GM23338 (cell line): Measurements from ENCODE around the gene SLK. TPM values are rescaled to one million over a fixed set of nuclear protein-coding genes. Genes with fewer than 3 reads are reported as not detected.

ENCODE experiments used
- ATAC-seq: fragments of 200-7000 bp; cut with Tn5 transposase; 3 replicates; pipeline ENCODE4 v1.9.1; 2020
- DNase-seq: peaks from one replicate; pipeline ENCODE4 v3.0.0-alpha.2; 2015; ENCODE audit warnings: low spot score
- H2AFZ ChIP-seq: fragments of 200-600 bp; sonication (generic); 2 replicates; pipeline ENCODE4 v1.8.0; 2016; ENCODE audit warnings: antibody characterized with exemption, mild to moderate bottlenecking, moderate library complexity
- H3F3A ChIP-seq: fragments of 200-600 bp; sonication (generic); replicated peaks from 2 replicates; pipeline ENCODE4 v1.8.0; 2017; ENCODE audit warnings: antibody characterized with exemption, mixed run types, low read depth
- H3K27ac ChIP-seq: fragments of 200-600 bp; sonication (generic); 2 replicates; pipeline ENCODE4 v1.6.1; 2016; ENCODE audit warnings: low read depth
- H3K27me3 ChIP-seq: fragments of 200-600 bp; sonication (generic); 2 replicates; pipeline ENCODE4 v1.8.0; 2016; ENCODE audit warnings: mild to moderate bottlenecking, mixed run types, moderate library complexity; ENCODE audit not compliant: insufficient read depth
- H3K36me3 ChIP-seq: fragments of 200-600 bp; sonication (generic); 2 replicates; pipeline ENCODE4 v1.8.0; 2016; ENCODE audit warnings: mild to moderate bottlenecking; ENCODE audit not compliant: insufficient read depth
- H3K4me1 ChIP-seq: fragments of 200-600 bp; sonication (generic); 2 replicates; pipeline ENCODE4 v1.8.0; 2016; ENCODE audit warnings: mild to moderate bottlenecking, moderate library complexity; ENCODE audit not compliant: insufficient read depth
- H3K4me2 ChIP-seq: fragments of 200-600 bp; sonication (generic); 2 replicates; pipeline ENCODE4 v1.7.1; 2017; ENCODE audit warnings: mixed run types
- H3K4me3 ChIP-seq: fragments of 200-600 bp; sonication (generic); 2 replicates; pipeline ENCODE4 v1.6.1; 2016; ENCODE audit warnings: mixed run types
- H3K79me2 ChIP-seq: fragments of 200-600 bp; sonication (generic); replicated peaks from 2 replicates; pipeline ENCODE4 v1.8.0; 2017; ENCODE audit warnings: mild to moderate bottlenecking; ENCODE audit not compliant: insufficient read depth
- H3K9me2 ChIP-seq: fragments of 200-600 bp; sonication (generic); 2 replicates; pipeline ENCODE4 v1.8.0; 2017; ENCODE audit not compliant: insufficient read depth
- H4K20me1 ChIP-seq: fragments of 200-600 bp; sonication (generic); replicated peaks from 2 replicates; pipeline ENCODE4 v1.8.0; 2017; ENCODE audit warnings: mild to moderate bottlenecking; ENCODE audit not compliant: insufficient read depth
- H3K27ac Mint-ChIP-seq: 2 replicates; pipeline ENCODE4 v1.8.0; 2020; ENCODE audit warnings: inconsistent platforms, mild to moderate bottlenecking, moderate library complexity, mixed read lengths
- H3K27me3 Mint-ChIP-seq: 3 replicates; pipeline ENCODE4 v1.8.0; 2022; ENCODE audit warnings: low read depth, mild to moderate bottlenecking, moderate library complexity, mixed read lengths, inconsistent platforms; ENCODE audit not compliant: insufficient read depth, poor library complexity
- H3K36me3 Mint-ChIP-seq: 3 replicates; pipeline ENCODE4 v1.8.0; 2021; ENCODE audit warnings: low read depth, mild to moderate bottlenecking, inconsistent platforms, moderate library complexity, mixed read lengths
- H3K4me1 Mint-ChIP-seq: 3 replicates; pipeline ENCODE4 v1.8.0; 2020; ENCODE audit warnings: mild to moderate bottlenecking, inconsistent platforms, mixed read lengths
- H3K4me3 Mint-ChIP-seq: 3 replicates; pipeline ENCODE4 v1.8.0; 2021; ENCODE audit warnings: moderate library complexity, mild to moderate bottlenecking, inconsistent platforms, mixed read lengths
- H3K9me3 Mint-ChIP-seq: 3 replicates; pipeline ENCODE4 v1.8.0; 2020; ENCODE audit warnings: moderate library complexity, mild to moderate bottlenecking, inconsistent platforms, mixed read lengths
- CREB1 ChIP-seq: fragments of 250-450 bp; sonication (Bioruptor Pico); IDR thresholded peaks from 2 replicates; pipeline ENCODE4 v1.5.0; 2020; ENCODE audit warnings: low read depth, mild to moderate bottlenecking, moderate library complexity
- EZH2phosphoT487 ChIP-seq: fragments of 200-600 bp; sonication (generic); IDR thresholded peaks from one replicate; pipeline ENCODE4 v1.8.1; 2018; ENCODE audit warnings: antibody characterized with exemption; ENCODE audit not compliant: unreplicated experiment
- POLR2AphosphoS5 ChIP-seq: IDR thresholded peaks from 2 replicates; pipeline ENCODE4 v1.6.1; 2016; ENCODE audit warnings: antibody characterized with exemption, low read depth
- REST ChIP-seq: IDR thresholded peaks from one replicate; pipeline ENCODE4 v1.6.1; 2018; ENCODE audit warnings: antibody characterized with exemption; ENCODE audit not compliant: unreplicated experiment
- ZNF462 ChIP-seq: fragments of 250-450 bp; sonication (Bioruptor Pico); IDR thresholded peaks from 2 replicates; pipeline ENCODE4 v1.5.0; 2020; ENCODE audit warnings: mild to moderate bottlenecking, moderate library complexity
- polyA plus RNA-seq: library from polyadenylated mRNA; unstranded; fragments of >200 nt; fragmentation: Nextera tagmentation; extraction: Ambion mirVana; gene quantifications from 2 replicates; pipeline ENCODE4 v1.2.1, GENCODE V29; 2016
- total RNA-seq: library from RNA; depleted of rRNA; stranded (reverse); fragments of >200 nt; shearing (Covaris generic); gene quantifications from 2 replicates; pipeline ENCODE4 v1.2.3, GENCODE V29; 2014

SLK gene
- total and polyA plus RNA-seq, 2 experiments from 2014 or later = 8.4 to 21.5 TPM

GRCh38 chr10:103936022-103936421 is 30.9 kb upstream of the SLK start (continued):
- TF ChIP-seq ZNF462 (CRISPR knock-in tag) = no peak

GRCh38 chr10:103939522-103939921 is 27.4 kb upstream of the SLK start:
- no peak for ATAC-seq
- no peaks in the 10 kb centered on the region for H3K9me3 Mint-ChIP-seq
- H3F3A ChIP-seq = no peaks in the 10 kb centered on the region
- no peak for TF ChIP-seq CREB1 (CRISPR knock-in tag)
- TF ChIP-seq EZH2phosphoT487 = no peak
- no peak for TF ChIP-seq REST
- no peak for TF ChIP-seq ZNF462 (CRISPR knock-in tag)
- TF ChIP-seq POLR2AphosphoS5 = no peak

More at GRCh38 chr10:103939522-103939921, 27.4 kb upstream of the SLK start:
- DNase-seq = no peak
- Mint-ChIP-seq H3K4me1 (no peaks in the 10 kb centered on the region), H3K27ac (no peak overlapping the region), H3K4me3 (no peak overlapping the region), H3K36me3 (no peaks in the 10 kb centered on the region), H3K27me3 (no peaks in the 10 kb centered on the region)
- no peak overlapping the region for H3K27ac ChIP-seq
- H3K79me2 ChIP-seq = no peaks in the 10 kb centered on the region
- no peak overlapping the region for H2AFZ ChIP-seq
- H3K36me3 ChIP-seq = no peaks in the 10 kb centered on the region
- H3K4me2 ChIP-seq = no peak overlapping the region
- no peaks in the 10 kb centered on the region for H3K4me1 ChIP-seq
- H3K4me3 ChIP-seq = no peak overlapping the region
- no peaks in the 10 kb centered on the region for H4K20me1 ChIP-seq
- no peaks in the 10 kb centered on the region for H3K9me2 ChIP-seq
- no peaks in the 10 kb centered on the region for H3K27me3 ChIP-seq
